Gastroesophageal sphincter (tissue), 4 donors: ENCODE data around the gene BAIAP2. TPM values are rescaled to one million over a fixed set of nuclear protein-coding genes. Genes with fewer than 3 reads are reported as not detected.

Experiments
- ATAC-seq: fragments of 150-250 bp; one replicate; pipeline ENCODE4 v1.9.1; 2016; ENCODE audit warnings: mild to moderate bottlenecking, moderate library complexity
- H3K27ac ChIP-seq, 4 donors: fragments of 200-600 bp; sonication (generic) in 3 of 4; 1 replicate in 3 of 4; 2 replicates in 1 of 4; pipeline ENCODE4 v1.5.1; 2016 to 2019
- H3K27me3 ChIP-seq: fragments of 200-600 bp; sonication (generic); one replicate; pipeline ENCODE4 v1.5.1; 2019
- H3K36me3 ChIP-seq, 2 donors: fragments of 200-600 bp; sonication (generic); one replicate each; pipeline ENCODE4 v1.5.1; 2019; ENCODE audit warnings: control low read depth in 1 of 2
- H3K4me1 ChIP-seq, 3 donors: fragments of 200-600 bp; sonication (generic); 1 replicate in 2 of 3; 2 replicates in 1 of 3; pipeline ENCODE4 v1.5.1; 2016 to 2019; ENCODE audit warnings: control low read depth in 2 of 3
- H3K4me3 ChIP-seq, 2 donors: fragments of 200-600 bp; sonication (generic); one replicate each; pipeline ENCODE4 v1.5.1; 2019; ENCODE audit warnings: mild to moderate bottlenecking in 1 of 2, moderate library complexity in 1 of 2
- H3K9me3 ChIP-seq, 3 donors: fragments of 200-600 bp; sonication (generic); one replicate each; pipeline ENCODE4 v1.5.1; 2017 to 2019; ENCODE audit warnings: control low read depth in 2 of 3
- CTCF ChIP-seq, 4 experiments: fragments of 200-600 bp in 2 of 4; fragments of 450-650 bp in 2 of 4; sonication (generic) in 1 of 4; IDR thresholded peaks; one replicate each; pipeline ENCODE4 v1.5.1; 2017 to 2019; ENCODE audit warnings: antibody characterized with exemption in 4 of 4, mild to moderate bottlenecking in 2 of 4, moderate library complexity in 2 of 4
- EP300 ChIP-seq: sonication (generic); formaldehyde crosslinking; IDR thresholded peaks from one replicate; pipeline ENCODE4 v1.6.1; 2017; ENCODE audit warnings: antibody characterized with exemption, mild to moderate bottlenecking
- POLR2A ChIP-seq, 2 donors: fragments of 450-650 bp; IDR thresholded peaks; one replicate each; pipeline ENCODE4 v1.6.1; 2017; ENCODE audit warnings: antibody characterized with exemption in 2 of 2, mild to moderate bottlenecking in 2 of 2, moderate library complexity in 1 of 2
- POLR2AphosphoS5 ChIP-seq: sonication (generic); formaldehyde crosslinking; IDR thresholded peaks from one replicate; pipeline ENCODE4 v1.6.1; 2017; ENCODE audit warnings: antibody characterized with exemption
- WGBS, 2 donors: methylation state at CpG; one replicate each; pipeline ENCODE4 v1.1.5; 2018; ENCODE audit warnings: low coverage in 1 of 2; 5-methylcytosine and 5-hydroxymethylcytosine counted together
- total RNA-seq, 4 donors: library from RNA; depleted of rRNA; stranded (reverse); fragments of >200 nt; gene quantifications; one replicate each; pipeline ENCODE4 v1.1.0, GENCODE V29; 2016

Gene BAIAP2
- total RNA-seq, 4 donors from 2014 or later = 32.7 to 54.9 (median 40.6) TPM

GRCh38 chr17:81070541-81071246 is 35.7 kb downstream of the BAIAP2 start:
- whole genome bisulfite sequencing, 2 donors = 75 to 100% methylated on average over 2 to 3 of the region's 25 CpGs
- H3K27ac ChIP-seq = no peak overlapping the region
- H3K4me3 ChIP-seq = no peak overlapping the region
- H3K27me3 ChIP-seq = no peaks in the 10 kb centered on the region
- no peak for ATAC-seq
- peaks cover 0 to 60% of the 10 kb centered on the region in 2 donors for H3K36me3 ChIP-seq
- H3K9me3 ChIP-seq = no peaks in the 10 kb centered on the region
- TF ChIP-seq POLR2AphosphoS5 (no peak), EP300 (no peak), CTCF (IDR thresholded peaks at IDR 0.05) (no peak), POLR2A (IDR thresholded peaks at IDR 0.05) (no peak)
- H3K4me1 ChIP-seq = peaks cover 0 to 11% (median 0%) of the 10 kb centered on the region in 3 donors

- Histone ChIP-seq H3K4me3 (no peak overlapping the region), H3K27ac (no peak overlapping the region), H3K9me3 (no peaks in the 10 kb centered on the region), H3K27me3 (no peaks in the 10 kb centered on the region), H3K36me3 (peaks cover 0 to 61% of the 10 kb centered on the region in 2 donors), H3K4me1 (peaks cover 0 to 6% (median 0%) of the 10 kb centered on the region in 3 donors)
- no peak for ATAC-seq
- TF ChIP-seq EP300 (no peak), CTCF (IDR thresholded peaks at IDR 0.05) (no peak)
- 79 to 83% methylated on average over 9 to 15 of the region's 39 CpGs for WGBS, 2 donors
Observed at GRCh38 chr17:81071761-81072741, 37.1 kb downstream of the BAIAP2 start.

GRCh38 chr17:81073967-81074839 is 39.3 kb downstream of the BAIAP2 start:
- H3K27ac ChIP-seq = no peak overlapping the region
- ATAC-seq = no peak
- no peaks in the 10 kb centered on the region for H3K27me3 ChIP-seq
- no peak overlapping the region for H3K4me3 ChIP-seq
- H3K4me1 ChIP-seq = peaks cover 0 to 6% (median 0%) of the 10 kb centered on the region in 3 donors
- no peaks in the 10 kb centered on the region for H3K9me3 ChIP-seq
- no peak for TF ChIP-seq EP300
- WGBS, 2 donors = 89 to 90% methylated on average over 28 to 34 of the region's 42 CpGs
- H3K36me3 ChIP-seq = peaks cover 0 to 48% of the 10 kb centered on the region in 2 donors

- Histone ChIP-seq H3K4me1 (peaks cover 0 to 6% (median 0%) of the 10 kb centered on the region in 3 donors), H3K27me3 (no peaks in the 10 kb centered on the region), H3K27ac (no peak overlapping the region), H3K36me3 (peaks cover 0 to 49% of the 10 kb centered on the region in 2 donors), H3K9me3 (no peaks in the 10 kb centered on the region), H3K4me3 (no peak overlapping the region)
- TF ChIP-seq POLR2A (IDR thresholded peaks at IDR 0.05) (no peak), CTCF (IDR thresholded peaks at IDR 0.05) (no peak), EP300 (no peak), POLR2AphosphoS5 (no peak)
- ATAC-seq = no peak
- 75 to 100% methylated on average over 1 to 4 of the region's 8 CpGs for WGBS, 2 donors
Observed at GRCh38 chr17:81074875-81075274, 39.9 kb downstream of the BAIAP2 start.

GRCh38 chr17:81075307-81075706 is 40.4 kb downstream of the BAIAP2 start:
- Histone ChIP-seq H3K4me3 (no peak overlapping the region), H3K4me1 (peaks cover 0 to 6% (median 0%) of the 10 kb centered on the region in 3 donors), H3K27me3 (no peaks in the 10 kb centered on the region), H3K27ac (no peak overlapping the region), H3K36me3 (peaks cover 0 to 54% of the 10 kb centered on the region in 2 donors), H3K9me3 (no peaks in the 10 kb centered on the region)
- TF ChIP-seq POLR2AphosphoS5 (no peak), EP300 (no peak), CTCF (IDR thresholded peaks at IDR 0.05) (no peak), POLR2A (IDR thresholded peaks at IDR 0.05) (no peak)
- ATAC-seq = no peak
- 83 to 91% methylated on average over 1 to 9 of the region's 17 CpGs for WGBS, 2 donors
